HFF-Myc (cell line): ENCODE data around the gene SYNE2.

Source experiments
- DNase-seq: peaks from one replicate; pipeline ENCODE4 v3.0.0-alpha.2; 2011; ENCODE audit warnings: low read depth; ENCODE audit errors: extremely low read depth
- H3K4me3 ChIP-seq: replicated peaks from 2 replicates; pipeline ENCODE4 v1.5.1; 2011; ENCODE audit warnings: low read depth, mild to moderate bottlenecking, control low read depth, low read length
- TF ChIP-seq, protein P1 (sequence below): IDR thresholded peaks from 2 replicates; pipeline ENCODE4 v1.5.1; 2012; ENCODE audit warnings: mild to moderate bottlenecking, low read depth, low read length, control low read depth; ENCODE audit errors: missing control alignments

SYNE2 gene

DNA sequence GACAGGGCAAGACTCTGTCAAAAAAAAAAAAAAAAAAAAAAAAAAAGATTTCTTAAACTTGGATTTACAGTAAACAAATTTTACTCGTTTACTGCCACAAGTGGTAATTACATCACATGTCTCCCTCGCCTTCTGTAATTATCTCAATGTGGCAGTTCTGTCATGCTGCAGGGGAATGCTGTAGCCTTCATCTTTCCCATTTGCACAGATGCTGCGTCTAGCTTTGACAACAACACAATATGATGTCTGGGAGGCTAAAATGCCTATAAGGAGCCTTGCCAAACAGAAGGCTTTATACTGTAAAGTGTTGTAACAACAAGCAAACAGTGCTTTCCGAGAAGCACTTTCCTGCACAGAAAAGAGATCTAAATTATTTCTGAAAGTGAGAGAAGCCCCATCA lies 392.7 kb downstream of the SYNE2 start:
- TF ChIP-seq, protein P1, sequence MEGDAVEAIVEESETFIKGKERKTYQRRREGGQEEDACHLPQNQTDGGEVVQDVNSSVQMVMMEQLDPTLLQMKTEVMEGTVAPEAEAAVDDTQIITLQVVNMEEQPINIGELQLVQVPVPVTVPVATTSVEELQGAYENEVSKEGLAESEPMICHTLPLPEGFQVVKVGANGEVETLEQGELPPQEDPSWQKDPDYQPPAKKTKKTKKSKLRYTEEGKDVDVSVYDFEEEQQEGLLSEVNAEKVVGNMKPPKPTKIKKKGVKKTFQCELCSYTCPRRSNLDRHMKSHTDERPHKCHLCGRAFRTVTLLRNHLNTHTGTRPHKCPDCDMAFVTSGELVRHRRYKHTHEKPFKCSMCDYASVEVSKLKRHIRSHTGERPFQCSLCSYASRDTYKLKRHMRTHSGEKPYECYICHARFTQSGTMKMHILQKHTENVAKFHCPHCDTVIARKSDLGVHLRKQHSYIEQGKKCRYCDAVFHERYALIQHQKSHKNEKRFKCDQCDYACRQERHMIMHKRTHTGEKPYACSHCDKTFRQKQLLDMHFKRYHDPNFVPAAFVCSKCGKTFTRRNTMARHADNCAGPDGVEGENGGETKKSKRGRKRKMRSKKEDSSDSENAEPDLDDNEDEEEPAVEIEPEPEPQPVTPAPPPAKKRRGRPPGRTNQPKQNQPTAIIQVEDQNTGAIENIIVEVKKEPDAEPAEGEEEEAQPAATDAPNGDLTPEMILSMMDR, result no peak
- no peak for DNase-seq
- no peak overlapping the region for H3K4me3 ChIP-seq

DNA sequence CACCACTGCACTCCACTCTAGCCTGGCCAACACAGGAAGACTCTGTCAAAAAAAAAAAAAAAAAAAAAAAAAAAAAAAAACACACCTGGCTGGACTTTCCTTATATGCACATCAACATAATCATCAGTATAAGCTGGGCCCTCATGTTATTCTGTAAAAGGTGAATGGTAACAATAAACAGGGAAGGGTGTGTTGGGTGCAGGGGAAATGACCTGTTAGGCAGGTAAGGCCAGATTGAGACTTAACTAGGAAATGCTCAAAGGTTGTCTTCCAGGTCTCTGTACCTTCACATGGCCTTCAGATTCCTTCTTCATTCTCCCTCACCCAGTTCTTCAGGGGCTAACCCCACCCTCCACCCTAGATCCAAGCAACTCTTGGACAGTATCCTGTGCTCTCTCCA lies 393.9 kb downstream of the SYNE2 start:
- TF ChIP-seq, protein P1, result no peak
- no peak overlapping the region for H3K4me3 ChIP-seq
- DNase-seq, result no peak

DNA sequence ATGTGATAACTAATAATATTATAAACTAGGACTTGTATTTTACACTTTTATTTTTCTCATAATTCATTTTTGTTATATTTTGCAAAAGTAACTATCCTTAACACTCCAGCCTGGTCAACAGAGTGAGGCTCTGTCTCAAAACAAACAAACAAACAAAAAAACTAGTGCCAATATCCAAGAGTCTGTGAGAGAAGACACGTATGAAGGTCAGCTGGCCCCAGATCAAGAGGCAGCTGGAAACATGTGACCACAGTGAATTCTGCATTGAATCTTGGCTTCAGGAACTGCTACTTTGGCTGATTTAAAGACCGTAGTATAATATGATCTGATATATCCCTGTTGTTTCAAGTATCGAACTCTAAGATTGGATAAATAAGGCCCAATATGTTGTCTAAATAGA lies 394.4 kb downstream of the SYNE2 start:
- no peak for DNase-seq
- TF ChIP-seq, protein P1, result no peak
- no peak overlapping the region for H3K4me3 ChIP-seq

DNA sequence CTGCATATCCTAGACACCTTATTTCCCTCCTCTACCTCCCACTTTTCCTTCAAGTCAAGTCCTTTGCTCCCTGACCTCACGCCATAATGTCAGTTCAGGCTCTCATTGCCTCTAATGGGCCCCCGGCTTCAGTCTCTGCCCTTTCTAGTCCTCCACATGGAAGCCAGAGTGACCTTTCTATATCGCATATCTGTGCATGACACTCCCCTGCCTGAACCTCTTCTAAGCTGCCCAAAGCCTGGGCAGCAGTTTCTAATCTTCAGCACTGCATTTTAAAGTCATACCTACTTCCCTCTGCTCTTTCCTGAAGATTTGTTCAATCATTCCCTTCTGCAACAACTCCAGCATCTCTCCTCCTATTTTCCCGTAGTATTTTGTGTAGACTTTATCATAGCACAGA lies 395.9 kb downstream of the SYNE2 start:
- no peak for DNase-seq
- TF ChIP-seq, protein P1, result no peak
- H3K4me3 ChIP-seq, result no peak overlapping the region

DNA sequence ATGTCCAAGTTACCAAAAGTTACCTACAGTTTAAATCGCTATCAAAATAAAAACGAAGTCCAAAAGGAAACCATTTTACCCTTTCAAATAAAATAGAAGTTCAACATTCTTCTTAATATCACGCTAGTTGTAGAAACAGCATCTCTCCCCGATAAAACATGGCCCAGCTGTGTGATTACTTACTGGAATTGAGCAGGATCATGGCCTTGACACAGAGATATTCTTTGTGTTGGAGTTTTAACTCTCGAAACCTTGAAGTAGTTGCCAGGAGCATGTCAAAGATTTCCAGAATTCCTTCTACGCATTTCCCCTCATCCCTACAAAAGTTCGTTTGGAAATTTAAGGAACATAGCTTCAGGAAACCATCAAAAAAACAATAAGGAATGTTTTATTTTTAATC lies 396.6 kb downstream of the SYNE2 start:
- DNase-seq, result no peak
- H3K4me3 ChIP-seq, result no peak overlapping the region
- TF ChIP-seq, protein P1, result no peak

DNA sequence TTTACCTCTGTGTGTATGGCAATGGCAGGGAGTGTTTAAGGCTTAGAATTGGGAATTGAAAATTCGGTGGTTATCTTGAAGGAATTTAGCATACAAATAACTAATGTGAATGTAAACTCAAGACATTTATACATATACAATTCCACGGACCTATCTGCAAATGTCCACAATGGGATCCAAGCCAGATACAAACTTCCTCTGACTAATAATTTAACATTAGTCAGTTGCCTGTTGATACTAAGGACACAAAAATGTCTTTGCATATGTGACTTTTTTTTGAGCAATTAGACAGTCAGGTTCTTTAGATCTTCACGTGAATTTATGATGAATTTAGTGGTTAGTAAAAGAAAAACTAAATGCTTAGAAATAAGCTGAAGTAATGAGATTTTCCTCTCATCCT lies 400.9 kb downstream of the SYNE2 start:
- no peak overlapping the region for H3K4me3 ChIP-seq
- TF ChIP-seq, protein P1, result no peak
- DNase-seq, result no peak

DNA sequence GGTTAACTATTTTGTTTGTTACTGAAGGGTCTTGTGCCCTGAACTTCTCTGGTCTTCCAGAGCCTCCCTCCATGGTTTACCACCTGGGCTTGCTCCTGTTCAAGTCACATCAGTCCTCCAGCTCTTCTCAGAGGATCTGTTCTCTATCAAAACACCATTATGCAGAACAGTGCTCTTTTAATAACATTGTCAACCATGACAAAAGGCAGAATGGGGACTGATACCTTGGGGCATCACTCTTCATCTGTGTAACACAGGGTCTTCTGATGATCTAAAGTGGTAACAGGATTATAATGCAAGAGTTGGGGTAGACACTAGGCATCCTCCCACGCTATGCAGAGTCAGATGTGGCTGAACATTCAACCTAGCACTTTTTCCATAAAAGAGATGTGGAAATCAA lies 403.0 kb downstream of the SYNE2 start:
- TF ChIP-seq, protein P1, result no peak

More for the DNA sequence above, 403.0 kb downstream of the SYNE2 start:
- no peak for DNase-seq
- no peak overlapping the region for H3K4me3 ChIP-seq
